HG02884 (cell line): Measurements from ENCODE around the gene ERICH2.

Experiments
- ATAC-seq: cut with Tn5 transposase; IDR thresholded peaks from one replicate; pipeline ENCODE4 v1.9.1; 2021; ENCODE audit warnings: mild to moderate bottlenecking, moderate library complexity; ENCODE audit not compliant: unreplicated experiment

The ERICH2 gene

GRCh38 chr2:170815746-170816503 is 45.7 kb downstream of the ERICH2 start:
- ATAC-seq: no peak

- no peak for ATAC-seq
Observed at GRCh38 chr2:170816504-170817092, 46.4 kb downstream of the ERICH2 start, which contains the start of gene GAD1. TSS of gene GAD1 (plus strand) at chr2:170816887. CDS start at chr2:170818592, 1,705 bp downstream.

DNA sequence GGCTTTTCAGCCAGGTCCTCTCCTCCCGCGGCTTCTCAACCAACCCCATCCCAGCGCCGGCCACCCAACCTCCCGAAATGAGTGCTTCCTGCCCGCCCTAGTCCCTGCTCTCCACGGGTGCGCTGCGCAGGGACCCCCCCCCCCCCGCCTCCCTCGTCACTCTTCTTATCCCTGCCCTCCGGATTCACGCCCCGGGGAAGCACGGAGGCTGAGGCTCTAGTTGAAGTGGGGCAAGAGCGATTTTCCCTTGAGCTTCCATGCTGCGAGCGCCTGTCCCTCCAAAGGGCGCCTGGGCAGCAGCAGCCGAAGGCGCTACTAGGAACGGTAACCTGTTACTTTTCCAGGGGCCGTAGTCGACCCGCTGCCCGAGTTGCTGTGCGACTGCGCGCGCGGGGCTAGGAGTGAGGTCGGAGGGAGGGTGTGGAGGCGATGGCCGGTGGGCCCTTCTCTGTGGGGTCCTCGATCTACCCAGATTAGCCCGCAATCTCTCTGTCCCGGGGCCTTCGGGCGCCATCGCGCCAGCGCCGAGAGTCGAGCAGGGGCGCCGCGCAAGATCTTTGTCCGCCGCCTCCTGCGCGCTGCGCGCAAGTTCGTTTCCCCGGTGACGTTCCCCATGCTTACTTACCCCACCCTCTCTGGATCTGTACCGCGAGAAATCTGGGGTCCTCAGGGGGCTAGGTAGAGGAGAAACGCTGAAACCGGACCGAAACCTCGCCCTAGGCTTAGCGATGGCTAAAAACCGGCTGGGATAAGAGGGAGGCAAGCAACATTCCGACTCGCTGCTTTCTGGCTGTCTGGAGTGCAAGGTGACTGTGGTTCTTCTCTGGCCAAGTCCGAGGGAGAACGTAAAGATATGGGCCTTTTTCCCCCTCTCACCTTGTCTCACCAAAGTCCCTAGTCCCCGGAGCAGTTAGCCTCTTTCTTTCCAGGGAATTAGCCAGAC is 47.2 kb downstream of the ERICH2 start:
- ATAC-seq: no peak

GRCh38 chr2:170818036-170818751 is 48.0 kb downstream of the ERICH2 start:
- ATAC-seq: no peak

DNA sequence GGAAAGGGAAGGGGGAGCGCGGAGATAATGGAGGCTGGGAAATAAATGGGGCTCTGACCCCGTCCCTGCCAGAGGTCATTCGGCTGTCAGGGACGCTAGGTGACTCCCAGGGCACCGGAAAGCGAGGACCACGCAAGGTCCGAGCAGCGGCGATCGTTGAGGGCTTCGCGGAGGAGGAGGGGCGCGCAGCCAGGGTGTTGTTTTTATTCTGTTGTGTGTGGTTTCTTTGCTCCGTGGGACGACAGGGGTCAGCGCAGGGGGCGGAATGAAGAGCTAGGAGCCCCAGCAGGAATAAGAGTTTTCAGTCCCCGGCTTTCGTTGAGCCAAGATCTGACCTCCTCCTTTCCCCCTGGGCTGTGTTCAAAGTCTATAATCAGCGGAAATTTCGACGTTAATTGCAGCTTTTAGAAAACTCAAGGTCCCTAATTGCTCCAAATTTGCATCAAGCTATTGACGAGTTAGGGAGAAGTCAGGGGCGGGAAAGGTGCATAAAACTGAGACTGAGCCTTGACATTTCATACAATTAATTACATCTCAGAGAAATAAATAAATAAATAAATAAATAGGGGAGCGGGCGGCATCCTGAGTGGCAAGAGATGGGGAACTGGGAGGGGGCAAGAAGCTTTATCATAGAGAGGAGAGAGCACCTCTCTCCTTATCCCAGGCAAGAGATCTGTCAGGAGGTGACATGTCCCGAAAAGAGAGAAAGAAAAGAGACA is 48.7 kb downstream of the ERICH2 start:
- no peak for ATAC-seq

GRCh38 chr2:170819680-170820664 is 49.8 kb downstream of the ERICH2 start:
- ATAC-seq: no peak

- no peak for ATAC-seq
Observed at GRCh38 chr2:170820757-170821530, 50.8 kb downstream of the ERICH2 start.

DNA sequence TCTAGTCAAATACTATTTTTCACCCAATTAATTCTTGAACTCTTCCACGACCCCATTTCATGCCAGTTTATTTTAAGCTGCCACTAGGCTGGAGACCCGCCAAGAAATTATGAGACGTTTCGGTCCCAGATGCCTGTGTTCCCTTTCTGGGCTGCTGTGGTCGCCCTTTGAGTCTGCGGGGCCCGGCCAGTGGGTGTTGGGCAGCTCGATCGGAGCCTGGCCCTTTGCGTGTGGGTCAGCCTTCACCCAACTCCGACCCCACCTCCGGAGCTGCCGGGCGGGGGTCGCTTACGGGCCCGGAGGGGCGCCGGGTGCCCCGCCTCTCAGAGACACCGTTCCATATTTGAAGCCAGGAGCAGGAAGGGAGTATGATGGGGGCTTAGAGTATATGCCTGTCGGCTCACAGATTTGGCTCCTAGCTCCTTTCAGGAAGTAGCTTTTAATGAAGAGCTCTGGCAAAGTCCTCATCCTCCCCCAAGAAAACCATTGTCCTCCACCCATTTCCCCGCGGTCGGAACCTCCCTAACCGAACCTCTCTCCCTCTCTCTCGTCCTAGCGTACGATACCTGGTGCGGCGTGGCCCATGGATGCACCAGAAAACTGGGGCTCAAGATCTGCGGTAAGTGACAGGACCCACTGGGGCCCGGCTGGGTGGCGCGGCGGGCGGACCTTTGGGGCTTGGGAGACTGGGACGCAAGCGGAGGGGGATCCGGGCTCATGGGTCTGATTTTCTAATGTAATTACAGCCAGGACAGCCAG is 51.5 kb downstream of the ERICH2 start:
- ATAC-seq: no peak

DNA sequence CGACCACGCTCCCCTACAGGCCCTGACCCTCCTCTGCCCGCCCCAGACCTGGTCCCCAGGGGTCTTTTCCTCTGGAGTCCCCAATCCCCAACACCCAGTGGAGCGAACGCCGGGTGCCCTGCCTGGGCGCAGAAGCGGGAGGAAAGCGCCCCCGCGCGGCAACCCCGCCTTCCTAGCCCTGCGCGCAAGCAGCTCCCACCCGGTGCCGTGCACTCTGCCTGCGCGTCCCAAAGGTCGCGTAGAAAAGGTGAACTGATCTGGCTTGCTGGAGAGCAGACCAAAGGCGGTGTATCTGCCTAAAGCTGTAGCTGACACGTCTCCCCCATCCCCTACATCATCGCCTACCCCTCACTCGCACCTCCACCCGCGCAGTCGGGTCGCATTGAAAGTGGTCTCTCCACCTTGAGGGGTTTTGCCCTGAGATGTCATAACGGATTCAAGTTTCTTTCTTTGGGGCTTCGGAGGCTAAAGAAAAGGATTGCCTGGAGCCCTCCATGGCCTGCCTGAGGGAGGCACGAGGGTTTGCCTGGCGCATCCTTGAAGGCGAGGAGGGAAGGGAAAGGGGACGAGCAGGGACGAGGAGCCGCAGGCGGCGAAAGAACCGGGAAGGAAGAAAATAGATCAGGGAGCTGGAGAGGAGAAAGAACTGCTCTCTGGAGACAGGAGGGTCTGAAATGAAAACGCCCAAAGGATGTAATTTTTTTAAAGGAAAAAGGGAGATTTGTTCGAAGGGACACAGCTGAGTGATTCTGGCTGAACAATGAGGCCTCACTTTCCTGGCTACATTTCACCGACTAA is 52.3 kb downstream of the ERICH2 start:
- no peak for ATAC-seq

DNA sequence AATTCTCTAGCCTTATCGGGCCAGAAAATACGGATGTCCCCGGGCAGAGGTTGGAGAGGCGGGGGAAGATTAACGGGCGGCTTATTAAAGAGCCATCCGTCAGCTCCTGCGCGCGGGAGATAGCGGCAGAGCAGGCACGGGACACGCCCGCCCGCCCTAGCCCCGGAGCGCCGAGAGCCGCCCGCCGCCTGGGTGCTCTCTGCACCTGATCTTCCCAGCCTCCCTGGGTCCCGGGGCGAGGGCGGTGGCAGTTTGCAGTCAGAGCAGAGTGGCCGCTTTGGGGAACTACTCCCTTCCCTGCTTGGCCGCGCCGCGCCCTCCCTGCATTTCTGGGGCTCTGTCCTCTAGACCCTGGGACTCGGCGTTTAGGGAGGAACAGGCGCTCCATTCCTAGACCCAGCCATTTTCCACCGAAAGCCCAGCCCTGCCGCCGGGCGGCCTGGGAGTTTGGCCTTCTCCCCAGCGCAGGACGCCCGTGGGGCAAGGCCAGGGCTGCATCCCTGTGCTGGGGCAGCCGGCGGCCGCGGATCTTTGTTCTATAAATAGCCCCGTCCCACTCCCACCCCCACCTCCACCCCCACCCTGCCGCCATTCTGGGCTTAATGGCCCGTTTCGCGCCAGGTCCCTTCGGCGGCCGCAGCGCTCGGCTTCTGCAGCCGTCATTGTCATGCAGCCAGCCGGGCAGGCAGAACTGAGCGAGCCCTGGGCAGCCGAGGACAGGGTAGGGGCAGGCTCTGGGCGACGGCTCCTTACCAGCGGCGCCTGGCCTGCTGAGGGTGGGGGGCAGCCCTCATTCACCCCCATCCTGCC is 53.1 kb downstream of the ERICH2 start:
- ATAC-seq: no peak

DNA sequence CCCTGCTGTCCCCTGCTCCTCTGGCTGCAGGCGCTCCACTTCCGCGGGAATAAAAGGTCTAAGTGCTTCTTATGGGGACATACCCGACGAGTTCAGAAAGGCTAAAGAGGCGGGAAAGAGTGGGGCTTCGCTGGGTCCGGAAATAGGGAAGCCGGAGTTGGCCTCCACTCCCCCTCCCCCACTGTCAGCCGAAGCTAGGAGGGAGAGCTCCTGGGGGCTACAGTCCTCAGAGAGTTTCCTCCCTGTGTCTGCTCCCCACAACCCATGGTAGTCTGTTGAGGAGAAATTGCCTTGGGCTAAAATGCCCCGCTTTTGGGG is 53.7 kb downstream of the ERICH2 start:
- no peak for ATAC-seq

DNA sequence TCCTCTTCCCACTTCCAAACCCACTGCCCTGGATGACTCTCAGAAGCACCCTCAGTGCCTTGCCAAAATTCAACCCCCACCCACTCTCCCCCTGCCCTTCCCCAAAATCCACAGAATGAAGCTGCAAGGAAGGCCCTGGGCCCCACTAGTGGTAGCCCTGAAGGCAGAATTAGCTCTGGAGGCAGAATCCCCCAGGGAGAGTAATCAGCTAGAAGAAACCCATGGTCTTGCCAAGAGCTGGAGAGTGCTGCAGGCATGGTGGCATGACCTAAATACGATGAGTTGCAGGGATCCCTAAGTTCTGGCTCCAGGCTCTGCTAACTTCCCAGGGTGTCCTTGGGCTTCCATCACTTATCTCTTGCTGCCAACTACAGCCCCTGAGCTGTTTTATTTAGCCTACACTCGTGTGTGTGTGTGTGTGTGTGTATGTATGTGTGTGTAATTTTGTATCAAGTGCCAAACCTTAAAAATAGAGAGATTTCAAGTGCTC is 54.4 kb downstream of the ERICH2 start:
- ATAC-seq: no peak

- ATAC-seq: no peak
Observed at GRCh38 chr2:170827841-170828532, 57.8 kb downstream of the ERICH2 start.

DNA sequence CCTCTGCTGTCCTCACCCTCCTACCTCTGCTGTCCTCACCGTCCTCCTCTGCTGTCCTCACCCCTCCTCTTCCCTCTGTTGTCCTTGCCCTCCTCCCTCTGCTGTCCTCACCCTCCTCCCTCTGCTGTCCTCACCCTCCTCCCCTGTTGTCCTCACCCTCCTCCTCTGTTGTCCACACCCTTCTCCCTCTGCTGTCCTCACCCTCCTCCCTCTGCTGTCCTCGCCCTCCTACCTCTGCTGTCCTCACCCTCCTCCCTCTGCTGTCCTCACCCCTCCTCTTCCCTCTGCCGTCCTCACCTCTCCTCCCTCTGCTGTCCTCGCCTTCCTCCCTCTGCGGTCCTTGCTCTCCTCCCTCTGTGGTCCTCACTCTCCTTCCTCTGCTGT is 58.3 kb downstream of the ERICH2 start:
- ATAC-seq: no peak

DNA sequence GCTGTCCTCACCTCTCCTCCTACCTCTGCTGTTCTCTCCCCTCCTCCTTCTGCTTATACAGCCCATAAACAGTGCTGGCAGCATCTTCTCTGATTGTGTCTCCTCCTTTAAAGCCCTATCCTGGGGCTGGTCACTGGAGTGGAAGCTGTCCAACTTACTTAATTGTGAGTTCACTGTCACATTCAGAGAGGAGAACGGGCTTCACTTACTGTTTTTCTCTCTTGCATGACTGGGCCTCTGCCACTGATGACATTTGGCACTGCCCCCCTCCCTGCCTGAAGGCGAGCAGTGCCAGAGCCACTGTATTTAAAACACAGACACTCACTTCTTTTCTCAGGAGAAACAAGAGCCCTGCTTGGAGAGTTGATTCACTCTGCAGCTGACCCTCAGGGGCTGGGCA is 58.9 kb downstream of the ERICH2 start:
- ATAC-seq: no peak
